A673 (cell line): ENCODE measurements around the gene PARM1. TPM values are rescaled to one million over a fixed set of nuclear protein-coding genes. Genes with fewer than 3 reads are reported as not detected.

ENCODE experiments used
- BruUV-seq: library from RNA; stranded (reverse); fragments of 400-500 nt; replicated peaks from 2 replicates; lab custom pipeline; 2021; lab: Mats Ljungman, UMichigan
- CTCF ChIA-PET: fragments of 300-600 bp; sonication (Branson Sonifier 250); formaldehyde crosslinking; loops from one replicate; lab custom pipeline; 2022; ENCODE audit warnings: antibody characterized with exemption; lab: Charles Lee
- POLR2A ChIA-PET: fragments of 300-600 bp; sonication (Branson Sonifier 250); formaldehyde crosslinking; loops from one replicate; lab custom pipeline; 2022; ENCODE audit warnings: antibody characterized with exemption; ENCODE audit not compliant: low non-redundant PET; lab: Charles Lee
- DNase-seq: peaks from one replicate; pipeline ENCODE4 v3.0.0-alpha.2; 2015; ENCODE audit warnings: low spot score
- H3K27ac ChIP-seq: fragments of 200-600 bp; sonication (generic); 2 replicates; pipeline ENCODE4 v1.5.1; 2016; ENCODE audit warnings: mixed run types, low read depth, mild to moderate bottlenecking, mixed read lengths, antibody characterized with exemption, low read length; ENCODE audit not compliant: poor library complexity, severe bottlenecking
- H3K27me3 ChIP-seq: fragments of 200-600 bp; sonication (generic); replicated peaks from 2 replicates; pipeline ENCODE4 v1.6.1; 2017; ENCODE audit warnings: mixed run types, low read depth, mild to moderate bottlenecking, mixed read lengths, antibody characterized with exemption, low read length; ENCODE audit not compliant: insufficient read depth, poor library complexity
- H3K36me3 ChIP-seq: fragments of 200-600 bp; sonication (generic); 2 replicates; pipeline ENCODE4 v1.6.1; 2016; ENCODE audit warnings: mixed run types, mild to moderate bottlenecking, mixed read lengths, antibody characterized with exemption, low read length; ENCODE audit not compliant: insufficient read depth, poor library complexity, severe bottlenecking
- H3K4me1 ChIP-seq: fragments of 200-600 bp; sonication (generic); 2 replicates; pipeline ENCODE4 v1.6.1; 2017; ENCODE audit warnings: mixed run types, mild to moderate bottlenecking, mixed read lengths, antibody characterized with exemption, low read length; ENCODE audit not compliant: insufficient read depth, poor library complexity, severe bottlenecking
- H3K4me3 ChIP-seq: fragments of 200-600 bp; sonication (generic); 2 replicates; pipeline ENCODE4 v1.5.1; 2016; ENCODE audit warnings: low read depth, mixed run types, mild to moderate bottlenecking, mixed read lengths, low read length; ENCODE audit not compliant: poor library complexity, severe bottlenecking
- H3K9me3 ChIP-seq: fragments of 200-600 bp; sonication (generic); 2 replicates; pipeline ENCODE4 v1.6.1; 2016; ENCODE audit warnings: mixed run types, low read depth, mild to moderate bottlenecking, mixed read lengths, antibody characterized with exemption, low read length; ENCODE audit not compliant: poor library complexity, severe bottlenecking
- CTCF ChIP-seq: fragments of 300-800, 200-600 bp; sonication (generic); conservative IDR thresholded peaks from 2 replicates; pipeline ENCODE4 v1.5.1; 2017; ENCODE audit warnings: low read depth, mild to moderate bottlenecking, antibody characterized with exemption, low read length, moderate library complexity, mixed read lengths
- EZH2 ChIP-seq: fragments of 200-600 bp; sonication (generic); IDR thresholded peaks from 2 replicates; pipeline ENCODE4 v1.6.1; 2017; ENCODE audit warnings: borderline replicate concordance, low read depth, mild to moderate bottlenecking, mixed read lengths, antibody characterized with exemption, low read length; ENCODE audit not compliant: poor library complexity, severe bottlenecking
- intact Hi-C: fragments of 100-400 bp; cut with micrococcal nuclease; formaldehyde crosslinking; loops from one replicate; pipeline ENCODE4 v1.10.0; 2022; ENCODE audit not compliant: unreplicated experiment
- total RNA-seq: library from RNA; stranded (reverse); gene quantifications from 2 replicates; pipeline ENCODE4 v1.2.3, GENCODE V29; 2021

PARM1 gene
- total RNA-seq, 1 experiment from 2014 or later, result 12.3 TPM

GRCh38 chr4:74930162-74930561 lies 2.8 kb upstream of the PARM1 start:
- intact Hi-C loops, result no loop called here
- Histone ChIP-seq H3K9me3 (no peaks in the 10 kb centered on the region), H3K27me3 (no peaks in the 10 kb centered on the region), H3K36me3 (no peaks in the 10 kb centered on the region), H3K4me3 (no peak overlapping the region), H3K27ac (no peak overlapping the region), H3K4me1 (no peaks in the 10 kb centered on the region)
- CTCF ChIA-PET, result no interaction called here
- POLR2A ChIA-PET, result no interaction called here
- BruUV-seq, result no TSS peak
- TF ChIP-seq EZH2, result no peak
- TF ChIP-seq CTCF, result no peak
- no peak for DNase-seq

GRCh38 chr4:74931376-74931775 lies 1.5 kb upstream of the PARM1 start:
- intact Hi-C loops, result no loop called here

GRCh38 chr4:74932010-74932409 lies 906 bp upstream of the PARM1 start:
- TF ChIP-seq EZH2 (no peak), CTCF (no peak)
- intact Hi-C loops, result loop anchor here (2.0 kb wide), 2 partner anchors 57 to 357 kb away; no protein-coding TSS in a partner anchor
- no peaks in the 10 kb centered on the region for H3K36me3 ChIP-seq
- H3K4me1 ChIP-seq, result no peaks in the 10 kb centered on the region
- no peak overlapping the region for H3K4me3 ChIP-seq
- no peaks in the 10 kb centered on the region for H3K27me3 ChIP-seq
- ChIA-PET POLR2A (no interaction called here), CTCF (no interaction called here)
- H3K27ac ChIP-seq, result no peak overlapping the region
- H3K9me3 ChIP-seq, result no peaks in the 10 kb centered on the region
- BruUV-seq, result no TSS peak
- no peak for DNase-seq

More at GRCh38 chr4:74931376-74931775, 1.5 kb upstream of the PARM1 start:
- BruUV-seq, result no TSS peak
- ChIA-PET POLR2A (no interaction called here), CTCF (no interaction called here)
- no peak overlapping the region for H3K4me3 ChIP-seq
- H3K36me3 ChIP-seq, result no peaks in the 10 kb centered on the region
- TF ChIP-seq EZH2, result no peak
- TF ChIP-seq CTCF, result no peak
- H3K9me3 ChIP-seq, result no peaks in the 10 kb centered on the region
- H3K4me1 ChIP-seq, result no peaks in the 10 kb centered on the region
- H3K27ac ChIP-seq, result no peak overlapping the region
- DNase-seq, result no peak
- no peaks in the 10 kb centered on the region for H3K27me3 ChIP-seq
